22Rv1 (cell line): ENCODE data around the gene TRIM10.
"Not testable (repeated sequence)": the region's sequence is repeated elsewhere in the genome, so short reads cannot be mapped to it uniquely, and the experiment has no call there.

Experiments
- ZFX ChIP-seq: fragments of 450-650 bp; IDR thresholded peaks from 2 replicates; pipeline ENCODE4 v1.6.1; 2017; ENCODE audit warnings: antibody characterized with exemption, borderline replicate concordance
- TF ChIP-seq, protein P1 (sequence below): fragments of 450-650 bp; IDR thresholded peaks from 2 replicates; pipeline ENCODE4 v1.5.1; 2017; ENCODE audit warnings: mild to moderate bottlenecking

DNA sequence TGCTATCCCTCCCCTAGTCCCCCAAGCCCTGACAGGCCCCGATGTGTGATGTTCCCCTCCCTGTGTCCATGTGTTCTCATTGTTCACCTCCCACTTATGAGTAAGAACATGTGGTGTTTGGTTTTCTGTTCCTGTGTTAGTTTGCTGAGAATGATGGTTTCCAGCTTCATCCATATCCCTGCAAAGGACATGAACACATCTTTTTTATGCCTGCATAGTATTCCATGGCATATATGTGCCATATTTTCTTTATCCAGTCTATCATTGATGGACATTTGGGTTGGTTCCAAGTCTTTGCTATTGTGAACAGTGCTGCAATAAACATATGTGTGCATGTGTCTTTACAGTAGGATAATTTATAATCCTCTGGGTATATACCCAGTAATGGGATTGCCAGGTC lies 4.2 kb upstream of the TRIM10 start:
- TF ChIP-seq, protein P1, sequence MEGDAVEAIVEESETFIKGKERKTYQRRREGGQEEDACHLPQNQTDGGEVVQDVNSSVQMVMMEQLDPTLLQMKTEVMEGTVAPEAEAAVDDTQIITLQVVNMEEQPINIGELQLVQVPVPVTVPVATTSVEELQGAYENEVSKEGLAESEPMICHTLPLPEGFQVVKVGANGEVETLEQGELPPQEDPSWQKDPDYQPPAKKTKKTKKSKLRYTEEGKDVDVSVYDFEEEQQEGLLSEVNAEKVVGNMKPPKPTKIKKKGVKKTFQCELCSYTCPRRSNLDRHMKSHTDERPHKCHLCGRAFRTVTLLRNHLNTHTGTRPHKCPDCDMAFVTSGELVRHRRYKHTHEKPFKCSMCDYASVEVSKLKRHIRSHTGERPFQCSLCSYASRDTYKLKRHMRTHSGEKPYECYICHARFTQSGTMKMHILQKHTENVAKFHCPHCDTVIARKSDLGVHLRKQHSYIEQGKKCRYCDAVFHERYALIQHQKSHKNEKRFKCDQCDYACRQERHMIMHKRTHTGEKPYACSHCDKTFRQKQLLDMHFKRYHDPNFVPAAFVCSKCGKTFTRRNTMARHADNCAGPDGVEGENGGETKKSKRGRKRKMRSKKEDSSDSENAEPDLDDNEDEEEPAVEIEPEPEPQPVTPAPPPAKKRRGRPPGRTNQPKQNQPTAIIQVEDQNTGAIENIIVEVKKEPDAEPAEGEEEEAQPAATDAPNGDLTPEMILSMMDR = not testable (repeated sequence)
- not testable (repeated sequence) for TF ChIP-seq ZFX
